GDM1 (cell line): ENCODE measurements around the gene TIMP3.
"Not testable (repeated sequence)": the region's sequence is repeated elsewhere in the genome, so short reads cannot be mapped to it uniquely, and the experiment has no call there.

ENCODE experiments used
- DNase-seq: peaks from one replicate; lab custom pipeline; 2025; lab: John Stamatoyannopoulos, UW

TIMP3 gene

GRCh38 chr22:32855045-32855756 is 53.7 kb downstream of the TIMP3 start:
- DNase-seq = no peak

GRCh38 chr22:32858121-32858703 is 56.7 kb downstream of the TIMP3 start:
- DNase-seq = no peak

GRCh38 chr22:32858957-32859356 is 57.5 kb downstream of the TIMP3 start:
- no peak for DNase-seq

- no peak for DNase-seq
Observed at GRCh38 chr22:32859743-32860142, 58.2 kb downstream of the TIMP3 start.

- no peak for DNase-seq
Observed at GRCh38 chr22:32861330-32861729, 59.8 kb downstream of the TIMP3 start.

GRCh38 chr22:32862083-32862482 is 60.6 kb downstream of the TIMP3 start:
- DNase-seq = no peak

GRCh38 chr22:32862936-32863661 is 61.6 kb downstream of the TIMP3 start:
- DNase-seq = no peak

- DNase-seq = no peak
Observed at GRCh38 chr22:32864041-32864440, 62.5 kb downstream of the TIMP3 start.

- no peak for DNase-seq
Observed at GRCh38 chr22:32864596-32864995, 63.1 kb downstream of the TIMP3 start.

GRCh38 chr22:32866953-32867352 is 65.4 kb downstream of the TIMP3 start:
- DNase-seq = no peak

- DNase-seq = no peak
Observed at GRCh38 chr22:32868946-32869345, 67.4 kb downstream of the TIMP3 start.

GRCh38 chr22:32870474-32870873 is 69.0 kb downstream of the TIMP3 start:
- no peak for DNase-seq

GRCh38 chr22:32873604-32874003 is 72.1 kb downstream of the TIMP3 start:
- not testable (repeated sequence) for DNase-seq

- DNase-seq = no peak
Observed at GRCh38 chr22:32874385-32874784, 72.9 kb downstream of the TIMP3 start.

- DNase-seq = no peak
Observed at GRCh38 chr22:32874976-32875375, 73.5 kb downstream of the TIMP3 start.

- DNase-seq = no peak
Observed at GRCh38 chr22:32876516-32876915, 75.0 kb downstream of the TIMP3 start.

GRCh38 chr22:32877196-32877595 is 75.7 kb downstream of the TIMP3 start:
- DNase-seq = no peak

- DNase-seq = no peak
Observed at GRCh38 chr22:32879550-32879949, 78.0 kb downstream of the TIMP3 start.

- DNase-seq = no peak
Observed at GRCh38 chr22:32880061-32880460, 78.6 kb downstream of the TIMP3 start.

GRCh38 chr22:32880505-32880892 is 79.0 kb downstream of the TIMP3 start:
- DNase-seq = no peak

- peak; percentile 86 for DNase-seq
Observed at GRCh38 chr22:32880893-32881596, 79.5 kb downstream of the TIMP3 start.

GRCh38 chr22:32882360-32882755 is 80.9 kb downstream of the TIMP3 start:
- DNase-seq = no peak
